Activated CD4-positive, CD25-positive, alpha-beta regulatory T cell treated with anti-CD3 and anti-CD28 coated beads, Interleukin-2, amount 50 U/mL, for 72 hours (primary cell): ENCODE results near the gene LRR1.
A peak's percentile ranks its signal among the peaks of the same experiment; 100 is the strongest.

Experiments used
- DNase-seq: peaks from one replicate; pipeline ENCODE4 v3.0.0; 2021

Gene LRR1, protein sequence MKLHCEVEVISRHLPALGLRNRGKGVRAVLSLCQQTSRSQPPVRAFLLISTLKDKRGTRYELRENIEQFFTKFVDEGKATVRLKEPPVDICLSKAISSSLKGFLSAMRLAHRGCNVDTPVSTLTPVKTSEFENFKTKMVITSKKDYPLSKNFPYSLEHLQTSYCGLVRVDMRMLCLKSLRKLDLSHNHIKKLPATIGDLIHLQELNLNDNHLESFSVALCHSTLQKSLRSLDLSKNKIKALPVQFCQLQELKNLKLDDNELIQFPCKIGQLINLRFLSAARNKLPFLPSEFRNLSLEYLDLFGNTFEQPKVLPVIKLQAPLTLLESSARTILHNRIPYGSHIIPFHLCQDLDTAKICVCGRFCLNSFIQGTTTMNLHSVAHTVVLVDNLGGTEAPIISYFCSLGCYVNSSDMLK

GRCh38 chr14:49598485-49599300, at the start of gene LRR1:
LRR1 (plus strand) TSS chr14:49598940; CDS start chr14:49599021, 81 bp downstream.
- DNase-seq = peak; percentile 89

DNA sequence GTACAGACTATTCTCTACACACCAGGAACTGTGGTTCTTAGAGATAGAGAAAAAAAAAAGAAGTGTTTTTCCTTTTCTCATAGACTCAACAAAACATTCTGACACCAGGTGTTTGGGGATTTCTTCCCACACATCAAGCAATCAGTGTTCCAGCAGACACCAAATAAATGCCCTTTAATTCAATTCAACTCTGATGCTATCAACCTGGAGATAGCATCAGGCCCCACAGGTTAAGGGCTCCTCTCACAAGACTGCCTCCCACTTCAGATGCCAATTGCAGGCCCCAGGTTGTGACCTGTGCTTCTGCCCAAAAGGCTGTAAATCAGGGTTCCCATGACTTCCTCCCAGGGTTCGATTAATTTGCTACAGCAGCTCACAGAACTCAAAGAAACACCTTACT, 49.3 kb upstream of the LRR1 start:
- DNase-seq = no peak

GRCh38 chr14:49549881-49550280, 48.9 kb upstream of the LRR1 start:
- DNase-seq = no peak

- no peak for DNase-seq
Measured at GRCh38 chr14:49550286-49551184, 48.2 kb upstream of the LRR1 start.

DNA sequence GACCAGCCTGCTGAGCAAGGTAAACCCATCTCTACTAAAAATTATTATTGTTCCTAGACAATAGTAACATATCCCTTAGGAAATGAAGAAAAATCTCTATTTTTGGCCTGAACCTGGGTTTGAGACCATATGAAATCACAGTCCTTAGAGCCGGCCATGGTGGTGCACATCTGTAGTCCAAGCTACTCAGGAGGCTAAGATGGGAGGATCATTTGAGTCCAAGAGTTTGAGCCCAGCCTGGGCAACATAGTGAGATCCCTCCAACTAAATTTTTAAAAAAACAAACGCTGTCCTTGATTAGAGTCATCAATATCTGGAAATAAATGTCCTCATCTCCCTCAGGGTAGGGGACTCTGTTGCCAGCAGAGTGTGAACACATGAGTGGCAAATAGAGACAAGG, 47.2 kb upstream of the LRR1 start:
- DNase-seq = no peak

DNA sequence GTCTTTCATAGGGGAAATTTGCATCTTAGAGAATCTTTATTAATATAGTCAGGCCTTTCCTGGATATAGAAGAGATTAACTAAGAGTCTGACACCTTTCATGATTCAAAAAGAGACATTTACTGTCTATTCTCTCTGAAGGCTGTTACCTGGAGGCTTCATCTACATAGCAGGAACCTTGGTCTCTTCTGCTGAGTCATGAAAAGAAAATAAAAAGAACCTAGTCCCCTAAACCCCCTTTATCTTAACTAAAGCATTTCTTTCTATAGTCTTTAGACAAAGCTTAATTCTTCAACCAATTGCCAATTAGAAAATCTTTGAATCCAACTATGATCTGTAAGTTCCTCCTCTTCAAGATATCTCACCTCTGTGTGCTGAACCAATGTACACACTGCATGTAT, 45.6 kb upstream of the LRR1 start:
- no peak for DNase-seq

GRCh38 chr14:49553892-49554291, 44.8 kb upstream of the LRR1 start:
- no peak for DNase-seq

GRCh38 chr14:49559979-49560768, 38.6 kb upstream of the LRR1 start:
- no peak for DNase-seq

- DNase-seq = no peak
Measured at GRCh38 chr14:49566714-49567113, 32.0 kb upstream of the LRR1 start.

DNA sequence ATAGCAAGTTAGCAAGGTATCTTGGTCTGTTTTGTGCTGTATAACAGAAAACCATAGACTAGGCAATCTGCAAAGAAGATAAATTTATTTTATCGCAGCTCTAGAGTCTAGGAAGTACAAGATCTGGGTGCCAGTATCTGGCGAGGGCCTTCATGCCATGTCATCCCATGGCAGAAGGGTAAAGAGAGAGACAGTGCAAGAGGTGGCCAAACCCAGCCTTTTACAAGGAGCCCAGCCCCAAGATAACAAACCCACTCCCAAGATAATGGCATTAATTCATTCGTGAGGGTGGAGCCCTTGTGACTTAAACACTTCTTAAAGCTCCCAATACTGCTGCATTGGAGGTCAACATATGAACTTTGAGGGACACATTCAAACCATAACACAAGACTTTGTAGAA, 29.5 kb upstream of the LRR1 start:
- no peak for DNase-seq

DNA sequence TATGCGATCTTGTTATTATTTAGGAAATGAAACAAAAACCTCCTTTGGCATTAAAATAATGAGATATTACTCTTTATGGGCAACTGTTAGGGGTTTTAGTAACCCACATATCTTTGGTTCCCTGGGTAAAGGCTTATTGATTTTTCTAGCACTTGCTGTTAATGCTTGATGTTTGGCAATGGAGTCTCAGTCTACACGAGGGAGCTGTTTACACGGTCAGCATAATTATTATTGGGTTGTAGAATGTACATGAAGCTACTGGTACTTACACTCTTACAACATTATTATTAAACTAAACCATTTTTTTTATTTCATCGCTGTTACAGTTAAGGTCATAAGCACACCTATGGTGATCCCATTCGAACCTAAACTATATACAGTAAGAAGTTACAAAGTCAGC, 24.7 kb upstream of the LRR1 start:
- no peak for DNase-seq

GRCh38 chr14:49578141-49578540, 20.6 kb upstream of the LRR1 start:
- DNase-seq = no peak

GRCh38 chr14:49579841-49580240, 18.9 kb upstream of the LRR1 start:
- DNase-seq = no peak

DNA sequence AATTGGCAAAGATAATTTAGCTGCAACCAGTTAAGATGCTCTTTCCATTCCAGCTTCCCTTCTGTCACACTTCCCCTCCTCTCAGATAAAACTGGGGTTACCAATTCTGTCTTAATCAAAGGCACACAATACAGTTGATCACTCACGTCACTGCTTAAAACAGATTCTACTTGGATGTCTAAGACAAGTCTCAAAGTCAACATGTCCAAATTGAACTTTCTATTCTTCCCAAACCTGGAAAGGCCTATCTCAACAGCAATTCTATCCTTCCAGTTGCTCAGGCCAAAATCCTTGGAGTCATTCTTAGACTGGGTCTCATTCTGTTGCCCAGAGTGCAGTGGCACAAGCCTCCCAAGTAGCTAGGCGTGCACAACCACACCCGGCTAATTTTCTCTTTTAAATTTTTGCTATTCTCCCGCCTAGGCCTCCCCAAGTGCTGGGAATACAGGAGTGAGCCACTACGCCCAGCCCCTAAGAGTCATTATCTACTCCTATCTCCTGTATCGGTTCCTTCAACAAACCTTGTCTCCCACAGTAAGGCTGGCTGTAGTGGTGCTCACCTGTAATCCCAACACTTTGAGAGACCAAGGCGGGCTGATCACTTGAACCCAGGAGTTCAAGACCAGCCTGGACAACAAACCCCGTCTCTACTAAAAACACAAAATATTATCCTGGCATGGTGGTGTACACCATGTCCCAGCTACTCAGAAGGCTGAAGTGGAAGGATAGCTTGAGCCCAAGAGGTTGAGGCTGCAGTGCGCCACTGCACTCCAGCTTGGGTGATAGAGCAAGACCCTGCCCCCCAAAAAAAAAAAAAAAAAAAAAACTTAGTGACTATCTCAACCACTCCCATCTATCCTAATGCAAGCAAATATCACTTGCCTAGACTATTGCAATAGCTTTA, 17.3 kb upstream of the LRR1 start:
- DNase-seq = no peak

DNA sequence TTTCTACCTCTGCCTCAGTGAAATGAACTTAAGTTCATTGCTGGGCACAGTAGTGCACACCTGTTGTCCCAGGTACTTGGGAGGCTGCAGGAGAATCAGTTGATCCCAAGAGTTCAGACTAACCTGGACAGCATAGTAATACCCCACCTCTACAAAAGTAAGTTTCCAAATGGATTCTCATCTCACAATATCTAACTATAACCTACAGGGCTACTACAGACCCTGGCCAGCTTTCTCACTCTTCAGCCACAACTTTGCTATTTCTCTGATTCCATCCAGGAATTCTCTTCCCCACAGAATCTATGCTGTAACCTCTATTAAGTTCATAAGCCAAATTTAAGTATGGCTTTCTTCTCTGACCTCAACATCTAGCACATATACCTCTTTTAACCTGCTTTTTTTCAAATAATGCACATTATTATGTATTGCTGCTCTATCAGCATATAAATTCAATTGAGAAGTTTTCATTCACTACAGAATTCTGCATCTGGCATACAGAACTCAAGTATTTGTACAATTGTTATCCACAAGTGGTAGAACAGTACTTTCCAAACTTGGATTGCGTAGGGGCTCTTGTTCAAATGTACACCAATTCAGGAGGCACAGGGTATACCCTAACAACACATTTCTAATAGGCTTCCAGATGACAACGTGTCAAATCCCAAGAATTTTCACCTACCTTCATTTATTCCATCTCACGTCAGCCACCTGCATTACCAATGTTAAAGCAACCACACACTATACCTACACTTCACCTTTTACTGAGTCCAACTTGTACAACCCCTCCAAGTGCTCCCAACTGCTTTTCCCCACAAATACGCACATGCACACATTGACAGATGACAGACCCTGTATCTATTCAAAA, 16.4 kb upstream of the LRR1 start:
- DNase-seq = no peak

- no peak for DNase-seq
Measured at GRCh38 chr14:49583629-49584028, 15.1 kb upstream of the LRR1 start.

- DNase-seq = no peak
Measured at GRCh38 chr14:49584058-49584457, 14.7 kb upstream of the LRR1 start.

- peak; percentile 44 for DNase-seq
Measured at GRCh38 chr14:49584981-49585640, 13.6 kb upstream of the LRR1 start.
